Upper lobe of right lung (tissue), 1 donor: ENCODE data around the gene ADISSP. TPM values are rescaled to one million over a fixed set of nuclear protein-coding genes. Genes with fewer than 3 reads are reported as not detected.

Experiments used
- ATAC-seq: fragments of 200-7000 bp; cut with Tn5 transposase; one replicate; pipeline ENCODE4 v1.9.1; 2020; ENCODE audit warnings: mild to moderate bottlenecking, moderate library complexity
- DNase-seq: peaks from one replicate; pipeline ENCODE4 v3.0.0-alpha.2; 2020
- H3K27ac ChIP-seq: fragments of 200-600 bp; one replicate; pipeline ENCODE4 v1.8.0; 2022
- H3K27me3 ChIP-seq: fragments of 200-600 bp; one replicate; pipeline ENCODE4 v1.8.0; 2022; ENCODE audit warnings: mild to moderate bottlenecking
- H3K36me3 ChIP-seq: fragments of 200-600 bp; one replicate; pipeline ENCODE4 v1.8.0; 2022
- H3K4me1 ChIP-seq: fragments of 200-600 bp; one replicate; pipeline ENCODE4 v1.8.0; 2022
- H3K4me3 ChIP-seq: fragments of 200-600 bp; one replicate; pipeline ENCODE4 v1.8.0; 2022; ENCODE audit warnings: mild to moderate bottlenecking
- H3K9me3 ChIP-seq: fragments of 200-600 bp; one replicate; pipeline ENCODE4 v1.8.0; 2022
- CTCF ChIP-seq: fragments of 200-600 bp; IDR thresholded peaks from one replicate; pipeline ENCODE4 v1.8.0; 2022; ENCODE audit warnings: antibody characterized with exemption
- intact Hi-C: fragments of 100-400 bp; cut with DNase I; formaldehyde crosslinking; loops from one replicate; pipeline ENCODE4 v1.11.0; 2022
- total RNA-seq: library from RNA; stranded (reverse); fragmentation: NEBNext Ultra II Directional; extraction: Animal tissue kit (Norgen Biotek cat#: 25700); gene quantifications from one replicate; pipeline ENCODE4 v1.2.1, GENCODE V29; 2021
- donor health status: DM: no; HTN: yes; CAD: no; lungs with severe emphysema.

The ADISSP gene
- total RNA-seq, 1 donor from 2014 or later: 23.3 TPM

GRCh38 chr20:3758566-3758965 lies 9.0 kb downstream of the ADISSP start:
- no peak for TF ChIP-seq CTCF
- Histone ChIP-seq H3K4me3 (no peak overlapping the region), H3K9me3 (no peaks in the 10 kb centered on the region), H3K27me3 (no peaks in the 10 kb centered on the region), H3K4me1 (peaks cover 12% of the 10 kb centered on the region), H3K36me3 (peaks cover 8% of the 10 kb centered on the region), H3K27ac (no peak overlapping the region)
- intact Hi-C loops: no loop called here
- DNase-seq: no peak
- no peak for ATAC-seq

DNA sequence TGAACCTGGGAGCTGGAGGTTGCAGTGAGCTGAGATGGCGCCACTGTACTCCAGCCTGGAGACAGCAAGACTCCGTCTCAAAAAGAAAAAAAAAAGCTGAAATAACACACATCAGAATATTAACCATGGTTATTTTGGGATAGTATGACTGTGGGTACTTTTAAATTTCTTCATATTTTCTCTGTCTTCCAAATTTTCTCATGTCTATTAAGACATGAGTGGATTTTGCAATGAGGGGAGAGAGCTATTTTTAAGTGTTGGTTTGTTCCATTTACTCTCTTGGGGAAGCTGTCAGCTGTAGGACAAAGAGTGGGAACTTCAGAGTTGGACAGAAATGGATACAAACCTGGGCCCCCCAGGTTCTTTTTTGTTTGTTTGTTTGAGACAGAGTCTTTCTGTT lies 10.3 kb downstream of the ADISSP start:
- H3K27me3 ChIP-seq: no peaks in the 10 kb centered on the region
- intact Hi-C loops: no loop called here
- no peak for TF ChIP-seq CTCF

GRCh38 chr20:3755814-3756480 lies 11.6 kb downstream of the ADISSP start:
- Histone ChIP-seq H3K36me3 (peaks cover 4% of the 10 kb centered on the region), H3K4me1 (peaks cover 12% of the 10 kb centered on the region), H3K27ac (no peak overlapping the region), H3K4me3 (no peak overlapping the region), H3K27me3 (no peaks in the 10 kb centered on the region), H3K9me3 (no peaks in the 10 kb centered on the region)
- DNase-seq (no peak), ATAC-seq (no peak)
- intact Hi-C loops: no loop called here
- TF ChIP-seq CTCF: no peak

More for the DNA sequence above, 10.3 kb downstream of the ADISSP start:
- no peak for ATAC-seq
- peaks cover 12% of the 10 kb centered on the region for H3K4me1 ChIP-seq
- no peaks in the 10 kb centered on the region for H3K9me3 ChIP-seq
- H3K27ac ChIP-seq: no peak overlapping the region
- peaks cover 8% of the 10 kb centered on the region for H3K36me3 ChIP-seq
- H3K4me3 ChIP-seq: no peak overlapping the region
- DNase-seq: no peak

GRCh38 chr20:3755269-3755668 lies 12.3 kb downstream of the ADISSP start:
- Histone ChIP-seq H3K27me3 (no peaks in the 10 kb centered on the region), H3K4me3 (no peak overlapping the region), H3K36me3 (peaks cover 4% of the 10 kb centered on the region), H3K27ac (no peak overlapping the region), H3K4me1 (peaks cover 12% of the 10 kb centered on the region), H3K9me3 (no peaks in the 10 kb centered on the region)
- TF ChIP-seq CTCF: no peak
- no peak for ATAC-seq
- intact Hi-C loops: no loop called here
- no peak for DNase-seq

DNA sequence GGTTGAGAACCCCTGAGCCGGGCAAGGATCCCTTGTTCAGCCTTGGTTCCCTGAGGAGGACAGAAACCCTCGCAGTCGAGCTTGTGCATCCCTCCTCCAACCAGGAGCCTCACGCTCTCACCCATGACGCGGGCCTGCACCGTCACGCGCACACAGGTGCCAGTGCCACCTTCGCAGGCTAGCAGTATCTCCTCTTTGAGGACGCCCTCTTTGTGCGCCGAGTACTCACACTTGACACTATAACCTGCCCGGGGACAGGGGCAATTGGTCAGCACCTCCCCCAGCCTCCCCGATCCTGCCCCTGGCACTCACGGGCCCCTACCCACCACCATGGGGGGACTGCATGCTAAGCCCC lies 13.3 kb downstream of the ADISSP start:
- Histone ChIP-seq H3K4me1 (peaks cover 12% of the 10 kb centered on the region), H3K27me3 (peaks cover 10% of the 10 kb centered on the region), H3K36me3 (peaks cover 4% of the 10 kb centered on the region), H3K9me3 (no peaks in the 10 kb centered on the region), H3K4me3 (no peak overlapping the region), H3K27ac (no peak overlapping the region)
- TF ChIP-seq CTCF: no peak
- ATAC-seq (no peak), DNase-seq (no peak)
- intact Hi-C loops: no loop called here
